GM21515 (cell line): ENCODE data around the gene SEMA5B.

Source experiments
- ATAC-seq: cut with Tn5 transposase; IDR thresholded peaks from one replicate; pipeline ENCODE4 v1.9.1; 2021; ENCODE audit not compliant: unreplicated experiment

SEMA5B gene

GRCh38 chr3:122948408-122948807 is 79.2 kb downstream of the SEMA5B start:
- no peak for ATAC-seq

GRCh38 chr3:122947738-122948137 is 79.8 kb downstream of the SEMA5B start:
- ATAC-seq = no peak

GRCh38 chr3:122947196-122947595 is 80.4 kb downstream of the SEMA5B start:
- ATAC-seq = no peak

- ATAC-seq = no peak
Measured at GRCh38 chr3:122946185-122946584, 81.4 kb downstream of the SEMA5B start.

GRCh38 chr3:122945230-122945629 is 82.3 kb downstream of the SEMA5B start:
- no peak for ATAC-seq

GRCh38 chr3:122944671-122945161 is 82.8 kb downstream of the SEMA5B start:
- ATAC-seq = no peak

GRCh38 chr3:122943828-122944190 is 83.8 kb downstream of the SEMA5B start:
- no peak for ATAC-seq

- ATAC-seq = no peak
Measured at GRCh38 chr3:122942937-122943827, 84.4 kb downstream of the SEMA5B start.

GRCh38 chr3:122942239-122942638 is 85.3 kb downstream of the SEMA5B start:
- no peak for ATAC-seq

- ATAC-seq = no peak
Measured at GRCh38 chr3:122941228-122942206, 86.0 kb downstream of the SEMA5B start.

- no peak for ATAC-seq
Measured at GRCh38 chr3:122940628-122941086, 86.9 kb downstream of the SEMA5B start.

GRCh38 chr3:122938783-122939425 is 88.7 kb downstream of the SEMA5B start:
- no peak for ATAC-seq

GRCh38 chr3:122937745-122938144 is 89.8 kb downstream of the SEMA5B start:
- no peak for ATAC-seq

- ATAC-seq = no peak
Measured at GRCh38 chr3:122936986-122937385, 90.6 kb downstream of the SEMA5B start.

GRCh38 chr3:122936335-122936734 is 91.2 kb downstream of the SEMA5B start:
- ATAC-seq = no peak

- ATAC-seq = no peak
Measured at GRCh38 chr3:122934251-122934650, 93.3 kb downstream of the SEMA5B start.

- ATAC-seq = no peak
Measured at GRCh38 chr3:122932251-122932967, 95.2 kb downstream of the SEMA5B start.

GRCh38 chr3:122931636-122932035 is 95.9 kb downstream of the SEMA5B start:
- ATAC-seq = no peak

GRCh38 chr3:122930063-122930997 is 97.2 kb downstream of the SEMA5B start:
- no peak for ATAC-seq
